IPS DF 4.7 (cell line): ENCODE data around the gene CPE.
"Not testable (repeated sequence)": the region's sequence is repeated elsewhere in the genome, so short reads cannot be mapped to it uniquely, and the experiment has no call there.

ENCODE experiments used
- DNase-seq: peaks from one replicate; pipeline ENCODE4 v3.0.0-alpha.2; 2013; ENCODE audit warnings: low spot score; ENCODE audit errors: extremely low read depth

CPE gene

DNA sequence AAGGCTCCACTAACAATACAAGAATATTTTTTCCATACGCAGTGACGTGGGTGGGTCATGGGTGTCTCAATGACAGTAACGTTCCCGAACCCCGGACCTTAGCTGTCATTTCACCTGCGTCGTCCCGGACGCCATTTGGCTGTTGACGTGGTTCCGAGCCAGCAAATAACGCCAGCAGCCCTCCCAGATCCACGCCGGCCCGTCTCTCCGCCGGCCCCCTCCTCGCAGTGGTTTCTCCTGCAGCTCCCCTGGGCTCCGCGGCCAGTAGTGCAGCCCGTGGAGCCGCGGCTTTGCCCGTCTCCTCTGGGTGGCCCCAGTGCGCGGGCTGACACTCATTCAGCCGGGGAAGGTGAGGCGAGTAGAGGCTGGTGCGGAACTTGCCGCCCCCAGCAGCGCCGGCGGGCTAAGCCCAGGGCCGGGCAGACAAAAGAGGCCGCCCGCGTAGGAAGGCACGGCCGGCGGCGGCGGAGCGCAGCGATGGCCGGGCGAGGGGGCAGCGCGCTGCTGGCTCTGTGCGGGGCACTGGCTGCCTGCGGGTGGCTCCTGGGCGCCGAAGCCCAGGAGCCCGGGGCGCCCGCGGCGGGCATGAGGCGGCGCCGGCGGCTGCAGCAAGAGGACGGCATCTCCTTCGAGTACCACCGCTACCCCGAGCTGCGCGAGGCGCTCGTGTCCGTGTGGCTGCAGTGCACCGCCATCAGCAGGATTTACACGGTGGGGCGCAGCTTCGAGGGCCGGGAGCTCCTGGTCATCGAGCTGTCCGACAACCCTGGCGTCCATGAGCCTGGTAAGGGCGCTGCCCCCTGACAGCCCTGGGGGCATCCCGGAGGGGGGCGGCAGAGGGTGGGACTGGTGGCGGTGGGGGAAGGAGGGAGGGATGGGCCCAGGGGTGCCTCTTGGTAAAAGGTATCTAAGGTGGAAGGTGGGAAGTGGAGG, at the start of gene CPE:
TSS of gene CPE (plus strand) at position 264 of the 933 bp plus-strand sequence. CDS start at position 478, 214 bp downstream.
- DNase-seq: no peak

GRCh38 chr4:165330071-165330470, 48.7 kb upstream of the CPE start:
- no peak for DNase-seq

- DNase-seq: no peak
Measured at GRCh38 chr4:165330666-165331065, 48.1 kb upstream of the CPE start.

- DNase-seq: no peak
Measured at GRCh38 chr4:165331359-165331758, 47.4 kb upstream of the CPE start.

- no peak for DNase-seq
Measured at GRCh38 chr4:165331823-165332222, 47.0 kb upstream of the CPE start.

DNA sequence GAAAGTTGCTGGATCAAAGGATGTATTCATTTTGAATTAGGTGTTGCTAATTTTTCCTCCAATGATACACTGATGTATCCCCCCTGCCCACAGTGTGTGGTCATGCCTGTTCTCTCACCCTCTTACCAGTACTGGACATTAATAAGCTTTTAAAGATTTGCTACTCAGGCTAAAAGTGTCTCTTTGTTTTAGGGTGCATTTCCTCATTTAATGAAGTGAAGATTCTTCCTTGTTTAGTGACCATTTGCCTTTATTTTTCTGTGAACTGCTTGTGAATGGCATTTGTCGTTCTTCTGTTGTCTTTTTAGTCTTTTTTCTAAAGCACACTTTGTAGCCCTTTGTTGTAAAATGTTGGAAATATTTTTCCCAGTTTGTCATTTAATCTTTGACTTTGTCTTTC, 46.3 kb upstream of the CPE start:
- DNase-seq: no peak

DNA sequence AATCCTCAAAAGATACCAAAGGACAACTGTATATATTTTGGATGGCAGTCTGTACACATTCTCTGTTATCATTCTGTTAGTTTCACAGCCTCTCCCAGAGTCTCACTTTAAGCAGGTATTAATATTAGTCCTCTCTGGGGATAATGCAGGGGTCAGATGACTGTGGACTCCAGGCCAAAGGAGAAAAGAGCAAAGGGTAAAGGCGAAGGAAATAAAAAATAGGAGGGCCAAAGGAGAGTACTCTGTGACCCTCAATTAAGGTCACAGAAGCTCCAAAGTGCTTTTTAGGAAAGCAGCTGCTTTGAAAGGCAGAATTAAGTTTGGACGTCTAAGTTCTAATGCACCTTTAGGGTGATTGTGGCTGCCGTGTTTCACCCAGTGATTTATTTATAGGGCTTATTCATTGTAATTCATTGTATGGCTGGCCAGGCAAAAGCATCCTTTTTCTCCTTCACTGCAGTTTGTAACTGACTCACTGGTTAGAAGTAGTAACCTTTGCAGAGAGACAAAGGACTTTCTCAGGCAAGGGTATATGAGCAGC, 43.6 kb upstream of the CPE start:
- DNase-seq: no peak

GRCh38 chr4:165336743-165337142, 42.1 kb upstream of the CPE start:
- DNase-seq: no peak

DNA sequence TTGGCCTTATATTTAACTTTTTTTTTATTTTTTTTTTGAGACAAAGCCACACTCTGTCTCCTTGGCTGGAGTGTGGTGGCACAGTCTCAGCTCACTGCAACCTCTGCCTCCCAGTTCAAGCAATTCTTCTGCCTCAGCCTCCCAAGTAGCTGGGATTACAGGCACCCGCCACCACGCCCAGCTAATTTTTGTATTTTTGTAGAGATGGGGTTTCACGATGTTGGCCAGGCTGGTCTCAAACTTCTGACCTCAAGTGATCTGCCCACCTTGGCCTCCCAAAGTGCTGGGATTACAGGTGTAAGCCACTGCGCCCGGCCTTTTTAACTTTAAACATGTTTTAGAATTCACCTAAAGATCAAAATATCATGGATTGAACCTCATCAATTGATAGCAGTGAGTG, 36.5 kb upstream of the CPE start:
- DNase-seq: not testable (repeated sequence)

DNA sequence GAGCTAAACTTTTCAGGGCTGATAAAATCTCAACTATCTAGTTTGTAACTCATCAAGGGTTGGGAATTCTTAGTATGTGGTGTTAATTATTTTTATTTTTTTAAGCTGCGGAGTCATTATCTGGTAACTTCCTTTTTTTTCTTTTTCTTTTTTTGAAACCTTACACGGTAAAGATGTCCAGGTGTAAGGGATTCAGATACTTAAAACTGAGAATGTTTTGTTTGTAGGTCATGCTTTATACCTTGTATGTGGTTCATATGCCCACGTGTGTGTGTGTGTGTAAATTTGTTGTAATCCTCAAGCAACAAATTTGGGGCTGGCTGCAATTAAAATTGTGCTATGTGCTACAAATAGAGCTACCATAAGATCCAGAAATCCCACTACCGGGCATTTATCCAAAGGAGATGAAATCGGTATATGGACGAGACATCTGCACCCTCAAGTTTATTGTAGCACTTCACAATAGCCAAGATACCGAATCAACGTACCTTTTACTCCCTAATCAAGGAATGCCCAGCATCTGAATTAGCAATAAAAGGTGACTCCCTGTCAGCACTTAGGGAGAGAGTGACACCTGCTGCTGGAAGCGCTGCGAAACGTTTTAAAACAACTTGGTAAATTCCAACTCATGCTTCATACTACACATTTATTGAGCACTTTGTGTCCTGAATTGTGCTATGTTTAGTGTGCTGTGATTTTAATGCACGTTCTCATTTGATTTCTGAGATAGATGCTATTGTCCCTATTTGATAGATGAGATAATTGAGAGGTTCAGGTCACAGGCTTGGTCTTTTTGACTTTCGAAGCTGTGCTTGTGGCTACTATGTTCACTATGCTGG, 35.2 kb upstream of the CPE start:
- no peak for DNase-seq

DNA sequence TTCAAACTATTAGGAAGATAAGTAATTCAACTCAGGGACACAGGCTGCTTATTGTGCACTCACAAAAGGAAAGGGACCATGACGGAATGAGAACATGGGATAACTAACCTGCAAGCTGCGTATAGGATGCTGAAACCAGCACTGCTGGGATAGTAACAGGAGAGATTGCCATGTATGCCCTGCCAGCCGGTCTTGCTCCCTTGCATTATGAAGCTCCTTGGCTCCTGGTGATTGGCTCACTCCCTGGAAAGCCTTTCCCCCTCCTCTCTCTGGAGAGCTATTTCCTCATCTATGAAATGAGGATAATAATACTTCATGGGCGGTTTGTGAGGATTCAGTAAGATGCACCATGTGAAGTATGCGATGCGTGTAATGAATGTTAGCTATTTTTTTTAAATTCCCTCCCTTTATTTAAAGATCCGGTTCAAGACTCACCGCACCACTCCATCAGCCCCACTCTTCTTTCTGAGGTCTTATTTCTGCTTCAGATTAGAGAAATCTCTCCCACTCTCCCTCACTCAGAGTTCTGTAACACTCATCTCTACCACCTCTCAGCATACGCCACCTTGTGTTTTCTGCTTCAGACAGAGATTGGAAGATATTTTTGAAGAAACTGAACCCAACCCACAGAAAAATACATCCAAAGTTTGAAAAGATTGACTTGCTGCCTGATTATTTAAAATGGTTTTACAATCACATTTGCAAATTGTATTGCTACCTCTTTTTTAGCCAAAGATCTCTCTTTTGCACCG, 33.0 kb upstream of the CPE start:
- DNase-seq: no peak

DNA sequence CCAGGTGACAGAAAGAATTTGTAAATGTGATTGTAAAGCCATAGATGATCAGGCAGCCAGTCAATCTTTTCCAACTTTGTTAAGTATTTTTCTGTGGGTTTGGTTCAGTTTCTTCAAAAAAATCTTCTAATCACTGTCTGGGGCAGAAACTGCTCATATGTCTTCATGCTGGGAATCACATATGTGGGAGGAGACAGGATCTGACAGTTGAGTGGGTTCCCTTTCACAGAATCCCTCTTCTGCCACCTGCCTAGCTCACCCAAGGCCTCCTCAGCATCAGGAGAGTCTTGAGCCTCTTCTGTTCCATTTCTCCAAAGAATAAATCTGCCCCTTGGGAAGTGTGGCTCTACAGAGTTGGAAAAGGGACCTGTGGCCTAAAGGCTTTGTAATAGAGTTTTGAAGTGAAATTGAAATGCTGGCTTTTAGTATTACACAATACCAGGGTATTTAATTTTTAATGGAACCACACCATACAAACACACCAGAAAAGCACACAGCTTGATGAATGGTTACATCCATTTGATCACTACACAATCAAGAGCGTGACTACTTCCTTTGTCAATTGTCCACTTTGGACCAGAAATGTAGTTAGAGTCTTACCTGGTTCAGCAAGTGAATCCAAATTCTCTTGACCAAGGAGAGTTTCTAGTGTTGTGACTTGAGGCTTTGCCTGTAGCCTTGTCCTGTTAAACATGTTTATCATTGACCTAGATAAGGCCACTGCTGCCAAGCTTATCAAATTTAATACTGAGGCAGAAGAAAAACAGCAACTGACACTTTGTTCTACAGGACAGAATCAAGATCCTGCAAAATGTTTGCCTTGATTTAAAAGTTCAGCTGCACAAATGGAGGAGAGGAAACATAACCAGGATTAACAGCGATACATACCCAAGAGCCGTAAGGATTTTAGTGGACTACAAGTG, 30.9 kb upstream of the CPE start:
- DNase-seq: no peak

GRCh38 chr4:165351359-165352130, 27.3 kb upstream of the CPE start:
- no peak for DNase-seq

DNA sequence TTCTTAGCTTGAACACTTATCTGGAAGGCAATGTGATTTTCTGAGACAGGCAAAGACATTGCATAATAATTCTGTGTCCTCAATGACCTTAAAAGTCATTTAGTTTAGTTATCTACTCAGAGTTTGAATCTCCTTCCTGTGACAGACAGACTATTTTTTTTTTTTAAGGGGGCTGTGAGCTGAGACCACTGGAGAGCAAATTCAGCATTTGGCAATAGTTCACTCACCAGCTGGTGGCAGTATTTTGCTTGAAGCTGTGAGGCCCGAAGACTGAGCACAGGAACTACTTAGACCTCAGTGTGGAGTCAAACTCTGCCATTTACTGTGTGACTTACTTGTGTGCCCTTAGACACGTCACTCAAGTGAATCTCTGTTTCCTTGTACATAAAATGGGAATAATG, 22.9 kb upstream of the CPE start:
- DNase-seq: no peak

GRCh38 chr4:165359506-165359905, 19.3 kb upstream of the CPE start:
- no peak for DNase-seq

- no peak for DNase-seq
Measured at GRCh38 chr4:165360041-165360695, 18.6 kb upstream of the CPE start.

GRCh38 chr4:165360985-165361670, 17.7 kb upstream of the CPE start:
- DNase-seq: no peak

DNA sequence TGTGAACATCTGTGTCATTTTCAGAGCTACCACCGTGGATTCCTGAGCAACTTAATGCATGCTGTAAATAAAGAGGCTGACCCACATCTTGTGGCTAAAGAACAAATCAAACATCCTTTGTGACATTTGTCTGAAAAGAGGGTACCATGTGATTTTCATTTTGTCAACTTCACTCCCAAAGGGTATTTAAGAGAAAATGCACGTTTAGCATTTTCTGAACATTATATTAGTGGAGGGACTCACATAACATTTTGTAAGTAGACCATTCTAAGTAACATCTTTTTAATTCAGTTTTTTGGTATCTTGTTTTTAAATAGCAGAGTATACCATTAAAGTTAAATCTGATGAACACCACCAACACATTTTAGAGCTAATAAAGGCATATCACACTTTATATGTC, 17.0 kb upstream of the CPE start:
- DNase-seq: no peak
